DMS53 (cell line): ENCODE measurements around the gene SELENOO.

Source experiments
- DNase-seq: peaks from one replicate; lab custom pipeline; 2025; lab: John Stamatoyannopoulos, UW

SELENOO gene

GRCh38 chr22:50216684-50217520 lies 16.1 kb downstream of the SELENOO start:
- DNase-seq, result no peak

GRCh38 chr22:50217543-50218152 lies 16.8 kb downstream of the SELENOO start:
- DNase-seq, result no peak

GRCh38 chr22:50218153-50218995 lies 17.6 kb downstream of the SELENOO start:
- DNase-seq, result peak; percentile 95

- peak; percentile 96 for DNase-seq
These were observed 18.4 kb downstream of the SELENOO start for GRCh38 chr22:50218996-50219727.

- no peak for DNase-seq
These were observed 19.2 kb downstream of the SELENOO start for GRCh38 chr22:50219800-50220602.

GRCh38 chr22:50220603-50221409 lies 20.0 kb downstream of the SELENOO start:
- no peak for DNase-seq

GRCh38 chr22:50221410-50222300 lies 20.8 kb downstream of the SELENOO start:
- peak; percentile 18 for DNase-seq

GRCh38 chr22:50222508-50222907 lies 21.7 kb downstream of the SELENOO start:
- no peak for DNase-seq

- DNase-seq, result no peak
These were observed 23.3 kb downstream of the SELENOO start for GRCh38 chr22:50224071-50224470.

GRCh38 chr22:50225200-50225969 lies 24.6 kb downstream of the SELENOO start:
- DNase-seq, result no peak

- no peak for DNase-seq
These were observed 25.5 kb downstream of the SELENOO start for GRCh38 chr22:50226063-50226874.

GRCh38 chr22:50226875-50227165 lies 26.0 kb downstream of the SELENOO start:
- DNase-seq, result no peak

GRCh38 chr22:50227579-50228215 lies 26.9 kb downstream of the SELENOO start:
- DNase-seq, result no peak

GRCh38 chr22:50228366-50228765 lies 27.6 kb downstream of the SELENOO start:
- no peak for DNase-seq

- no peak for DNase-seq
These were observed 28.6 kb downstream of the SELENOO start for GRCh38 chr22:50229370-50229769.

GRCh38 chr22:50232481-50233151 lies 31.8 kb downstream of the SELENOO start:
- no peak for DNase-seq

GRCh38 chr22:50233223-50233622 lies 32.4 kb downstream of the SELENOO start:
- DNase-seq, result no peak
